Testis (tissue), 3 donors: Measurements from ENCODE around the gene FHIT. TPM values are rescaled to one million over a fixed set of nuclear protein-coding genes. Genes with fewer than 3 reads are reported as not detected.

Experiments used
- DNase-seq: peaks from one replicate; pipeline ENCODE4 v3.0.0-alpha.2; 2019
- H3K27ac ChIP-seq, 2 donors: fragments of 200-600 bp; sonication (generic); one replicate each; pipeline ENCODE4 v1.5.1; 2019
- H3K27me3 ChIP-seq: fragments of 200-600 bp; sonication (generic); one replicate; pipeline ENCODE4 v1.5.1; 2019
- H3K36me3 ChIP-seq: fragments of 200-600 bp; sonication (generic); one replicate; pipeline ENCODE4 v1.5.1; 2017; ENCODE audit warnings: low read depth; ENCODE audit errors: missing control alignments
- H3K4me1 ChIP-seq: fragments of 200-600 bp; sonication (generic); one replicate; pipeline ENCODE4 v1.5.1; 2019
- H3K4me3 ChIP-seq, 2 donors: fragments of 200-600 bp; sonication (generic); one replicate each; pipeline ENCODE4 v1.5.1; 2017 to 2019
- H3K9me3 ChIP-seq: fragments of 200-600 bp; sonication (generic); one replicate; pipeline ENCODE4 v1.5.1; 2017
- CTCF ChIP-seq, 3 experiments: fragments of 450-650 bp in 2 of 3; fragments of 200-600 bp in 1 of 3; sonication (generic) in 1 of 3; IDR thresholded peaks; one replicate each; pipeline ENCODE4 v1.5.1; 2016 to 2019; ENCODE audit warnings: antibody characterized with exemption in 3 of 3, mild to moderate bottlenecking in 2 of 3, moderate library complexity in 1 of 3
- POLR2A ChIP-seq: fragments of 450-650 bp; IDR thresholded peaks from one replicate; pipeline ENCODE4 v1.6.1; 2017; ENCODE audit warnings: antibody characterized with exemption, mild to moderate bottlenecking, moderate library complexity
- WGBS, 2 donors: methylation state at CpG; one replicate each; pipeline ENCODE4 v1.1.5; 2018; 5-methylcytosine and 5-hydroxymethylcytosine counted together
- intact Hi-C: fragments of 100-400 bp; cut with DNase I; formaldehyde crosslinking; loops from one replicate; pipeline ENCODE4 v1.15.1; 2023; ENCODE audit warnings: low total_unique reads
- polyA plus RNA-seq: library from polyadenylated mRNA; stranded (reverse); fragments of 350-450 nt; fragmentation: Illumina TruSeq; extraction: RNeasy Lipid Tissue Mini Kit (QIAGEN cat#74804); gene quantifications from one replicate; pipeline ENCODE4 v1.2.3, GENCODE V29; 2014; ENCODE audit warnings: low read depth, low replicate concordance; ENCODE audit not compliant: insufficient read depth
- total RNA-seq, 2 donors: library from RNA; depleted of rRNA; stranded (reverse); fragments of >200 nt; gene quantifications; one replicate each; pipeline ENCODE4 v1.2.3, GENCODE V29; 2016

FHIT gene
- total and polyA plus RNA-seq, 3 donors from 2014 or later = 10.1 to 29.6 (median 15.5) TPM

GRCh38 chr3:59769127-59769750, 1482.0 kb downstream of the FHIT start:
- TF ChIP-seq POLR2A (no peak), CTCF (IDR thresholded peaks at IDR 0.05) (no peak)
- WGBS, 2 donors = 90 to 94% methylated on average over 13 of the region's 13 CpGs
- Histone ChIP-seq H3K9me3 (no peaks in the 10 kb centered on the region), H3K36me3 (no peaks in the 10 kb centered on the region), H3K4me1 (no peaks in the 10 kb centered on the region), H3K27ac (no peak overlapping the region), H3K4me3 (no peak overlapping the region), H3K27me3 (no peaks in the 10 kb centered on the region)
- no peak for DNase-seq
- intact Hi-C loops = no loop called here

- no peak for DNase-seq
- intact Hi-C loops = no loop called here
- WGBS, 2 donors = 73% methylated on average over 6 of the region's 6 CpGs
- Histone ChIP-seq H3K4me1 (no peaks in the 10 kb centered on the region), H3K27ac (no peak overlapping the region), H3K36me3 (no peaks in the 10 kb centered on the region), H3K9me3 (no peaks in the 10 kb centered on the region), H3K27me3 (no peaks in the 10 kb centered on the region), H3K4me3 (no peak overlapping the region)
- TF ChIP-seq POLR2A = no peak
- no peak for TF ChIP-seq CTCF (IDR thresholded peaks at IDR 0.05)
Observed at GRCh38 chr3:59766200-59766872, 1484.9 kb downstream of the FHIT start.

GRCh38 chr3:59764171-59764570, 1487.1 kb downstream of the FHIT start:
- 88% methylated on average over 4 of the region's 4 CpGs for WGBS, 2 donors
- H3K36me3 ChIP-seq = no peaks in the 10 kb centered on the region
- no peaks in the 10 kb centered on the region for H3K4me1 ChIP-seq
- H3K9me3 ChIP-seq = no peaks in the 10 kb centered on the region
- no peaks in the 10 kb centered on the region for H3K27me3 ChIP-seq
- no peak overlapping the region for H3K27ac ChIP-seq
- intact Hi-C loops = no loop called here
- TF ChIP-seq POLR2A = no peak
- no peak for TF ChIP-seq CTCF (IDR thresholded peaks at IDR 0.05)
- DNase-seq = no peak
- H3K4me3 ChIP-seq = no peak overlapping the region

GRCh38 chr3:59762941-59763340, 1488.3 kb downstream of the FHIT start:
- Histone ChIP-seq H3K4me1 (no peaks in the 10 kb centered on the region), H3K27ac (no peak overlapping the region), H3K36me3 (no peaks in the 10 kb centered on the region), H3K27me3 (no peaks in the 10 kb centered on the region), H3K9me3 (no peaks in the 10 kb centered on the region), H3K4me3 (no peak overlapping the region)
- DNase-seq = no peak
- intact Hi-C loops = no loop called here
- 95 to 96% methylated on average over 5 of the region's 5 CpGs for WGBS, 2 donors
- TF ChIP-seq CTCF (IDR thresholded peaks at IDR 0.05) (no peak), POLR2A (no peak)
